ENCODE data around the gene CCNY. TPM values are rescaled to one million over a fixed set of nuclear protein-coding genes. Genes with fewer than 3 reads are reported as not detected.

CCNY gene
- total RNA-seq, 1 experiment from 2014 or later, result 62.2 TPM

DNA sequence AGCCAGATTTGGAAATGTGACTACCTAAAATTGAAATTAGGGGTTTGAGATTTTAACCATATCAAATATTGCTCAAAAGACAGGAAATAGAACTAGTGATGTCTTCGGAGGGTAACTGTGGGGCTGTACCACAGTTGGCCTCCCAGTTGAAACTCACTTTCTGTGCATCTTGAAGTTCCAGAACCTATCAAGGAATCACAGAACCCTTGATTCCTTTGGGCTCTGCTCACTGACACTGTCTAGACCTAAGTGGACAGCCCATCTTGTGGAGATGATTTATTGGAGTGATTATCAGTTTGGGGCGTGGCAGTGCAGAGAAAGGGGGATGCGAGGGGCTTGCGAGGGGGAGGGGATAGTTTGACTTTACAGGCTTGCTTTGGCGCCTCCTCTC, 134.6 kb downstream of the CCNY start:
- Histone ChIP-seq H3K4me2 (ENCODE audit: low read length) (no peak overlapping the region), H3K9me3 (ENCODE audit: control insufficient read depth in 1 of 2, insufficient read depth in 1 of 2, low read depth in 1 of 2, low read length in 2 of 2) (no peaks in the 10 kb centered on the region), H3K9me2 (ENCODE audit: insufficient read depth) (no peaks in the 10 kb centered on the region), H3K4me3 (replicated peaks in 1 of 2; ENCODE audit: low read depth in 1 of 2, low read length in 2 of 2) (no peak overlapping the region), H3K27me3 (ENCODE audit: insufficient read depth, low read length) (no peaks in the 10 kb centered on the region), H2AFZ (ENCODE audit: low read depth, low read length, poor library complexity, severe bottlenecking) (no peak overlapping the region), H3K79me2 (ENCODE audit: insufficient read depth, low read length) (peaks cover 55% of the 10 kb centered on the region), H3K27ac (ENCODE audit: low read depth, low read length) (no peak overlapping the region), H3K36me3 (ENCODE audit: control insufficient read depth in 1 of 2, insufficient read depth in 2 of 2, low read length in 2 of 2) (no peaks in the 10 kb centered on the region), H3K4me1 (ENCODE audit: control insufficient read depth in 1 of 2, insufficient read depth in 2 of 2, low read length in 2 of 2) (no peaks in the 10 kb centered on the region), H4K20me1 (ENCODE audit: insufficient read depth) (peaks cover 3% of the 10 kb centered on the region; the same call in 1 of the 2 replicates), H3K9ac (ENCODE audit: low read length) (no peak overlapping the region)
- ChIA-PET POLR2A (no interaction called here), RAD21 (ENCODE audit: low non-redundant PET in 1 of 2, low total read pairs in 2 of 2, uncharacterized antibody in 2 of 2, unreplicated experiment in 2 of 2) (no interaction called here), CTCF (no interaction called here)
- DNase-seq (ENCODE audit: low read depth, low spot score), result no peak
- TF ChIP-seq RAD21 (IDR thresholded peaks at IDR 0.05; ENCODE audit: low read depth) (no peak), POLR2A (IDR thresholded peaks at IDR 0.05; ENCODE audit: borderline replicate concordance, extremely low read depth, insufficient read depth, insufficient read length) (no peak), JUND (IDR thresholded peaks at IDR 0.05) (no peak), SRF (IDR thresholded peaks at IDR 0.05; ENCODE audit: low read depth) (no peak), FOSL1 (IDR thresholded peaks at IDR 0.05; ENCODE audit: low read depth) (no peak), ELF1 (IDR thresholded peaks at IDR 0.05; ENCODE audit: borderline replicate concordance, low read depth) (no peak), CEBPB (IDR thresholded peaks at IDR 0.05; ENCODE audit: low read depth) (no peak), SIN3A (IDR thresholded peaks at IDR 0.05; ENCODE audit: low read depth) (no peak), EZH2phosphoT487 (IDR thresholded peaks at IDR 0.05; ENCODE audit: borderline replicate concordance) (no peak), ZFX (IDR thresholded peaks at IDR 0.05) (no peak), EZH2 (IDR thresholded peaks at IDR 0.05) (no peak), EGR1 (IDR thresholded peaks at IDR 0.05; ENCODE audit: low read depth) (no peak)
- TF ChIP-seq, protein P1, sequence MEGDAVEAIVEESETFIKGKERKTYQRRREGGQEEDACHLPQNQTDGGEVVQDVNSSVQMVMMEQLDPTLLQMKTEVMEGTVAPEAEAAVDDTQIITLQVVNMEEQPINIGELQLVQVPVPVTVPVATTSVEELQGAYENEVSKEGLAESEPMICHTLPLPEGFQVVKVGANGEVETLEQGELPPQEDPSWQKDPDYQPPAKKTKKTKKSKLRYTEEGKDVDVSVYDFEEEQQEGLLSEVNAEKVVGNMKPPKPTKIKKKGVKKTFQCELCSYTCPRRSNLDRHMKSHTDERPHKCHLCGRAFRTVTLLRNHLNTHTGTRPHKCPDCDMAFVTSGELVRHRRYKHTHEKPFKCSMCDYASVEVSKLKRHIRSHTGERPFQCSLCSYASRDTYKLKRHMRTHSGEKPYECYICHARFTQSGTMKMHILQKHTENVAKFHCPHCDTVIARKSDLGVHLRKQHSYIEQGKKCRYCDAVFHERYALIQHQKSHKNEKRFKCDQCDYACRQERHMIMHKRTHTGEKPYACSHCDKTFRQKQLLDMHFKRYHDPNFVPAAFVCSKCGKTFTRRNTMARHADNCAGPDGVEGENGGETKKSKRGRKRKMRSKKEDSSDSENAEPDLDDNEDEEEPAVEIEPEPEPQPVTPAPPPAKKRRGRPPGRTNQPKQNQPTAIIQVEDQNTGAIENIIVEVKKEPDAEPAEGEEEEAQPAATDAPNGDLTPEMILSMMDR (IDR thresholded peaks at IDR 0.05 in 2 of 3, conservative IDR thresholded peaks at IDR 0.05 in 1 of 3; ENCODE audit: borderline replicate concordance in 1 of 3, insufficient read depth in 1 of 3, low read depth in 2 of 3, low read length in 2 of 3), result no peak
- TF ChIP-seq, protein P2, sequence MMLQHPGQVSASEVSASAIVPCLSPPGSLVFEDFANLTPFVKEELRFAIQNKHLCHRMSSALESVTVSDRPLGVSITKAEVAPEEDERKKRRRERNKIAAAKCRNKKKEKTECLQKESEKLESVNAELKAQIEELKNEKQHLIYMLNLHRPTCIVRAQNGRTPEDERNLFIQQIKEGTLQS (IDR thresholded peaks at IDR 0.05), result no peak
- ATAC-seq, result no peak
- intact Hi-C loops (cut with micrococcal nuclease), result no loop called here
- no TSS peak for BruUV-seq (replicated peaks)

All from HCT116 (cell line).